GM12878 (cell line): ENCODE measurements around the gene HMG20B. TPM values are rescaled to one million over a fixed set of nuclear protein-coding genes. Genes with fewer than 3 reads are reported as not detected.

ENCODE experiments used
- ATAC-seq: fragments of 200-7000 bp; cut with Tn5 transposase; 3 replicates; pipeline ENCODE4 v1.9.1; 2020; ENCODE audit warnings: mild to moderate bottlenecking, moderate library complexity
- BruUV-seq: library from RNA; stranded (reverse); fragments of 400-500 nt; replicated peaks from 2 replicates; lab custom pipeline; 2021; lab: Mats Ljungman, UMichigan
- CTCF ChIA-PET: fragments of 300-600 bp; sonication (Branson Sonifier 250); formaldehyde crosslinking; extraction: SDS; loops from one replicate; lab custom pipeline; 2021; ENCODE audit warnings: inconsistent platforms; lab: Yijun Ruan, JAX
- POLR2A ChIA-PET: fragments of 350-600 bp; formaldehyde crosslinking; extraction: SDS; loops from one replicate; lab custom pipeline; 2021; ENCODE audit warnings: inconsistent platforms; lab: Charles Lee
- RAD21 ChIA-PET: fragments of 300-600 bp; sonication (Branson Sonifier 250); formaldehyde crosslinking; loops from one replicate; lab custom pipeline; 2023; ENCODE audit warnings: antibody characterized with exemption; ENCODE audit not compliant: unreplicated experiment; lab: Charles Lee
- SMC1A ChIA-PET: fragments of 300-600 bp; sonication (Branson Sonifier 250); formaldehyde crosslinking; loops from one replicate; lab custom pipeline; 2023; ENCODE audit not compliant: unreplicated experiment, uncharacterized antibody; lab: Charles Lee
- DNase-seq: peaks from one replicate; pipeline ENCODE4 v3.0.0-alpha.2; 2011; ENCODE audit warnings: low read depth, low spot score
- FAIRE-seq: peaks from 3 replicates; lab custom pipeline; 2011; peaks lifted over from hg19 to GRCh38; lab: Jason Lieb, UNC
- H2AFZ ChIP-seq: 2 replicates; pipeline ENCODE4 v1.6.0; 2011; ENCODE audit warnings: low read depth, low read length, control low read depth; ENCODE audit not compliant: control insufficient read depth
- H3K27ac ChIP-seq: 2 replicates; pipeline ENCODE4 v1.5.1; 2011; ENCODE audit warnings: control low read depth; ENCODE audit not compliant: control insufficient read depth, insufficient read depth
- H3K27me3 ChIP-seq, 2 experiments: replicated peaks in 1 of 2; 2 replicates each; pipeline versions ENCODE4 v1.6.0 to v1.6.1; 2011; ENCODE audit warnings: low read length in 1 of 2; ENCODE audit not compliant: control insufficient read depth in 2 of 2, insufficient read depth in 2 of 2
- H3K36me3 ChIP-seq, 2 experiments: 2 replicates each; pipeline ENCODE4 v1.5.1; 2011; ENCODE audit warnings: low read length in 1 of 2; ENCODE audit not compliant: control insufficient read depth in 2 of 2, insufficient read depth in 2 of 2
- H3K4me1 ChIP-seq: 2 replicates; pipeline ENCODE4 v1.6.1; 2011; ENCODE audit warnings: mild to moderate bottlenecking, low read length, moderate library complexity, mixed read lengths; ENCODE audit not compliant: control insufficient read depth, insufficient read depth
- H3K4me2 ChIP-seq: 2 replicates; pipeline ENCODE4 v1.6.0; 2011; ENCODE audit warnings: control low read depth; ENCODE audit not compliant: control insufficient read depth, insufficient read depth
- H3K4me3 ChIP-seq: fragments of 200-600 bp; sonication (generic); 2 replicates; pipeline ENCODE4 v1.5.1; 2016
- H3K79me2 ChIP-seq: 2 replicates; pipeline ENCODE4 v1.6.0; 2011; ENCODE audit warnings: low read length; ENCODE audit not compliant: control insufficient read depth, insufficient read depth
- H3K9ac ChIP-seq: 2 replicates; pipeline ENCODE4 v1.8.0; 2011; ENCODE audit warnings: low read length, control low read depth, mixed read lengths; ENCODE audit not compliant: control insufficient read depth, insufficient read depth
- H3K9me3 ChIP-seq: replicated peaks from 3 replicates; pipeline ENCODE4 v1.5.1; 2011; ENCODE audit warnings: mild to moderate bottlenecking, low read length; ENCODE audit not compliant: control insufficient read depth, insufficient read depth
- H4K20me1 ChIP-seq: 2 replicates; pipeline ENCODE4 v1.6.0; 2011; ENCODE audit not compliant: control insufficient read depth, insufficient read depth
- ATF2 ChIP-seq: IDR thresholded peaks from 2 replicates; pipeline ENCODE4 v1.6.1; 2012; ENCODE audit warnings: low read length, inconsistent platforms
- BACH1 ChIP-seq: fragments of 450-650 bp; IDR thresholded peaks from 2 replicates; pipeline ENCODE4 v1.6.1; 2017; ENCODE audit warnings: mild to moderate bottlenecking, borderline replicate concordance
- BRCA1 ChIP-seq: IDR thresholded peaks from 2 replicates; pipeline ENCODE4 v1.6.1; 2011; ENCODE audit warnings: low read depth, low read length, improper control_type of control experiment
- HDGF ChIP-seq: fragments of 450-650 bp; IDR thresholded peaks from 2 replicates; pipeline ENCODE4 v1.6.1; 2016; ENCODE audit warnings: antibody characterized with exemption
- IKZF1 ChIP-seq: fragments of 450-650 bp; conservative IDR thresholded peaks from 2 replicates; pipeline ENCODE4 v1.6.1; 2017; ENCODE audit warnings: antibody characterized with exemption, mild to moderate bottlenecking
- LARP7 ChIP-seq: fragments of 450-650 bp; IDR thresholded peaks from 2 replicates; pipeline ENCODE4 v1.6.1; 2017; ENCODE audit warnings: mild to moderate bottlenecking
- MEF2A ChIP-seq: IDR thresholded peaks from 2 replicates; pipeline ENCODE4 v1.6.1; 2011; ENCODE audit warnings: low read depth, mild to moderate bottlenecking, low read length, moderate library complexity; ENCODE audit not compliant: insufficient read depth
- MLLT1 ChIP-seq: fragments of 450-650 bp; IDR thresholded peaks from 2 replicates; pipeline ENCODE4 v1.6.1; 2016; ENCODE audit warnings: mild to moderate bottlenecking
- PML ChIP-seq: IDR thresholded peaks from 2 replicates; pipeline ENCODE4 v1.6.1; 2012; ENCODE audit warnings: low read length, inconsistent platforms
- RB1 ChIP-seq: fragments of 450-650 bp; formaldehyde crosslinking; IDR thresholded peaks from 2 replicates; pipeline ENCODE4 v1.6.1; 2017; ENCODE audit warnings: mild to moderate bottlenecking, borderline replicate concordance
- SUPT20H ChIP-seq: IDR thresholded peaks from 2 replicates; pipeline ENCODE4 v1.6.1; 2011; ENCODE audit warnings: low read depth, mild to moderate bottlenecking, low read length, moderate library complexity, borderline replicate concordance; ENCODE audit not compliant: control insufficient read depth
- YY1 ChIP-seq: IDR thresholded peaks from 2 replicates; pipeline ENCODE4 v1.6.1; 2011; ENCODE audit warnings: low read depth, mild to moderate bottlenecking, low read length
- WGBS: methylation state at CpG from one replicate; pipeline ENCODE4 v1.1.6; 2016; ENCODE audit warnings: low lambda C conversion rate; ENCODE audit not compliant: insufficient replicate concordance, insufficient coverage; ENCODE audit errors: missing lambda C conversion rate; 5-methylcytosine and 5-hydroxymethylcytosine counted together
- in situ Hi-C: fragments of 300-500 bp; cut with MboI; formaldehyde crosslinking; loops from 9 replicates; pipeline ENCODE4 v1.14.3; 2018; ENCODE audit warnings: mixed read lengths
- intact Hi-C: fragments of 100-400 bp; cut with micrococcal nuclease; formaldehyde crosslinking; loops from one replicate; pipeline ENCODE4 v1.14.2; 2022; ENCODE audit not compliant: unreplicated experiment
- polyA plus RNA-seq, 11 experiments: library from polyadenylated mRNA; depleted of rRNA in 4 of 11; unstranded in 6 of 11; stranded (reverse) in 5 of 11; fragments of >200 nt; fragmentation: Nextera tagmentation in 4 of 11; fragmentation: Illumina TruSeq in 1 of 11; extraction: Ambion mirVana in 4 of 11; extraction: Trizol in 1 of 11; gene quantifications; 1 replicate in 1 of 11; 2 replicates in 10 of 11; pipeline versions ENCODE4 v1.2.1 to v1.2.3, GENCODE V29; 2011 to 2016; ENCODE audit warnings: inconsistent platforms in 2 of 11, missing spikeins in 2 of 11, low read depth in 1 of 11
- total RNA-seq, 4 experiments: library from RNA; depleted of rRNA in 3 of 4; stranded (reverse); fragments of >200 nt in 3 of 4; fragmentation: Illumina TruSeq in 1 of 4; extraction: Trizol in 1 of 4; gene quantifications; 2 replicates each; pipeline versions ENCODE4 v1.2.1 to v1.2.3, GENCODE V29; 2013 to 2021

Gene HMG20B
- total and polyA plus RNA-seq, 10 of the 15 experiments (the other 5 are each of a cell fraction or from before 2014, with no cell fraction given): 0.37 to 92.7 (median 47.0) TPM

- Histone ChIP-seq H3K27me3 (no peaks in the 10 kb centered on the region), H3K27ac (no peak overlapping the region; the same call in 1 of the 2 replicates), H3K4me3 (peak overlapping the region; percentile 94), H3K4me1 (peaks cover 28% of the 10 kb centered on the region), H3K9ac (peak overlapping the region; percentile 50), H4K20me1 (no peaks in the 10 kb centered on the region), H3K79me2 (peaks cover 37% of the 10 kb centered on the region), H2AFZ (no peak overlapping the region), H3K4me2 (peak overlapping the region; percentile 75), H3K36me3 (peaks cover 0 to 2% of the 10 kb centered on the region in 2 experiments; a peak in 2 of 4 replicates), H3K9me3 (no peaks in the 10 kb centered on the region)
- ChIA-PET POLR2A (interaction anchor here (0.6 to 1.2 kb wide), 3 partner anchors 17 to 551 kb away, joined by 3 to 6 read pairs (median 5); partner anchors contain the start of gene HMG20B), SMC1A (no interaction called here), RAD21 (interaction anchor here (0.9 kb wide), 1 partner anchor 53 kb away, joined by 3 read pairs; no protein-coding TSS in a partner anchor), CTCF (interaction anchor here (0.9 to 3.4 kb wide), 3 partner anchors 10 to 144 kb away, joined by 3 to 20 read pairs (median 4); partner anchors contain the start of gene PIP5K1C)
- ATAC-seq (no peak), DNase-seq (no peak), FAIRE-seq (no peak)
- in situ Hi-C loops (no loop called here), intact Hi-C loops (loop anchor here (5.0 kb wide), 1 partner anchor 71 kb away; the partner anchor contains the start of gene CACTIN)
- TF ChIP-seq LARP7 (no peak), MEF2A (no peak), IKZF1 (0 out of 2 replicates have a peak, but pooled peaks have one; percentile 16)
- WGBS: 77% methylated on average over 15 of the region's 15 CpGs
- no TSS peak for BruUV-seq
These were observed 16.9 kb upstream of the HMG20B start for GRCh38 chr19:3555653-3556422.

- WGBS: 17% methylated on average over 9 of the region's 9 CpGs
- H4K20me1 ChIP-seq: no peaks in the 10 kb centered on the region
- intact Hi-C loops (loop anchor here (5.0 kb wide), 1 partner anchor 71 kb away; the partner anchor contains the start of gene CACTIN), in situ Hi-C loops (no loop called here)
- SMC1A ChIA-PET: interaction anchor here (0.7 kb wide), 1 partner anchor 56 kb away, joined by 3 read pairs; the partner anchor contains the start of gene DOHH
- H3K9ac ChIP-seq: peak overlapping the region; percentile 50
- no TSS peak for BruUV-seq
- H3K4me1 ChIP-seq: peaks cover 28% of the 10 kb centered on the region
- no peak for DNase-seq
- H3K27ac ChIP-seq: peak overlapping the region; percentile 21
- CTCF ChIA-PET: interaction anchor here (0.6 to 3.4 kb wide), 4 partner anchors 11 to 164 kb away, joined by 3 to 20 read pairs (median 4); no protein-coding TSS in a partner anchor
- POLR2A ChIA-PET: interaction anchor here (0.5 to 1.2 kb wide), 6 partner anchors 8 to 857 kb away, joined by 3 to 6 read pairs (median 4); partner anchors contain the start of gene HMG20B
- no peaks in the 10 kb centered on the region for H3K27me3 ChIP-seq
- peak overlapping the region; percentile 94 for H3K4me3 ChIP-seq
- H3K36me3 ChIP-seq: no peaks in the 10 kb centered on the region
- RAD21 ChIA-PET: interaction anchor here (0.9 to 1.2 kb wide), 3 partner anchors 11 to 71 kb away, joined by 3 to 4 read pairs (median 4); partner anchors contain the start of gene CACTIN
- no peak; the same call in 2 of the 3 replicates for ATAC-seq
- peaks cover 37% of the 10 kb centered on the region for H3K79me2 ChIP-seq
- no peaks in the 10 kb centered on the region for H3K9me3 ChIP-seq
- no peak overlapping the region for H2AFZ ChIP-seq
- peak overlapping the region; percentile 75 for H3K4me2 ChIP-seq
- FAIRE-seq: peak; percentile 23
- TF ChIP-seq MLLT1 (0 out of 2 replicates have a peak, but pooled peaks have one; percentile 20), ATF2 (no peak), HDGF (peak; percentile 72; the same call in 1 of the 2 replicates), PML (no peak), BACH1 (no peak), YY1 (no peak), RB1 (no peak), BRCA1 (no peak), SUPT20H (no peak)
These were observed 16.2 kb upstream of the HMG20B start for GRCh38 chr19:3556423-3556977.
